ENCODE measurements around the gene FXYD1. TPM values are rescaled to one million over a fixed set of nuclear protein-coding genes. Genes with fewer than 3 reads are reported as not detected.

Gene FXYD1
- total and polyA plus RNA-seq, 2 of the 8 experiments (the other 6 are each of a cell fraction or from before 2014, with no cell fraction given): 1.6 to 8.1 TPM

DNA sequence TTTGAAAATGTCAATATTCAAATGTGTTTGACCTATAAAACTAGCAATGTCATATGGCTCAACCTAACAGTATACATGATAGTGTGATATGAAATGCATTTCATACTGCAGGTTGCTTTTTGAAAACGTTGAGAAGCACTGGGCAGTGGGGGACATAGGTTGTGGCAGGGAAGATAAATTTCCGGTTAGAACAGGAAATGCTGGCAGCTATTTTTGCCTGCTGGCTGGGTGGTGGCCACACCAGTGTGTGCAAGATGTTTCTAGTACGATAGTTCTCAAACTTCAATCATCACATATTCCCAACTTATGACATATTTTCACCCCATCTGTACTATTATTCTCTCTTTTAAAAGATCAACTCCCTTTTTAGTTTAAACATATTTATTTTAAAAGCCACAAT, 33.1 kb downstream of the FXYD1 start (continued):
- no peak for TF ChIP-seq CHD1 (IDR thresholded peaks at IDR 0.05; ENCODE audit: low read depth, low read length)

All from H1 (cell line).